ENCODE results near the gene PALM2AKAP2. TPM values are rescaled to one million over a fixed set of nuclear protein-coding genes. Genes with fewer than 3 reads are reported as not detected.
A peak's percentile ranks its signal among the peaks of the same experiment; 100 is the strongest.

Gene PALM2AKAP2
- total RNA-seq, 1 experiment from 2014 or later: 2.1 TPM

GRCh38 chr9:109755040-109755439, 25.0 kb upstream of the PALM2AKAP2 start:
- H3K4me1 ChIP-seq (replicated peaks; ENCODE audit: insufficient read depth): no peaks in the 10 kb centered on the region
- POLR2A ChIA-PET (ENCODE audit: unreplicated experiment): no interaction called here
- peak in 1 of 2 experiments; percentile 64 for DNase-seq
- H2AFZ ChIP-seq: no peak overlapping the region
- H3K9me2 ChIP-seq (ENCODE audit: insufficient read depth): no peaks in the 10 kb centered on the region
- no peak overlapping the region for H3K27ac ChIP-seq
- no peaks in the 10 kb centered on the region for H3F3A ChIP-seq (ENCODE audit: insufficient read depth, low read depth)
- CTCF ChIA-PET: no interaction called here
- no peak overlapping the region for H3K4me3 ChIP-seq
- H3K36me3 ChIP-seq (ENCODE audit: low read depth): no peaks in the 10 kb centered on the region
- intact Hi-C loops (cut with micrococcal nuclease; ENCODE audit: unreplicated experiment): no loop called here
- no peak for TF ChIP-seq CTCF (conservative IDR thresholded peaks at IDR 0.05)
- TF ChIP-seq EZH2 (IDR thresholded peaks at IDR 0.05; ENCODE audit: low read depth): no peak
- H4K20me1 ChIP-seq (ENCODE audit: insufficient read depth): no peaks in the 10 kb centered on the region
- no peaks in the 10 kb centered on the region for H3K9me3 ChIP-seq (ENCODE audit: insufficient read depth, low read depth)
- H3K4me2 ChIP-seq: no peak overlapping the region
- H3K27me3 ChIP-seq (ENCODE audit: insufficient read depth, low read depth): no peaks in the 10 kb centered on the region
- no TSS peak for BruUV-seq (replicated peaks)
- no peaks in the 10 kb centered on the region for H3K79me2 ChIP-seq (ENCODE audit: low read depth)

GRCh38 chr9:109759589-109759988, 20.4 kb upstream of the PALM2AKAP2 start:
- Histone ChIP-seq H3K36me3 (ENCODE audit: low read depth) (no peaks in the 10 kb centered on the region), H3F3A (ENCODE audit: insufficient read depth, low read depth) (no peaks in the 10 kb centered on the region), H3K79me2 (ENCODE audit: low read depth) (no peaks in the 10 kb centered on the region), H2AFZ (no peak overlapping the region), H3K9me3 (ENCODE audit: insufficient read depth, low read depth) (no peaks in the 10 kb centered on the region), H3K4me2 (no peak overlapping the region), H3K27ac (no peak overlapping the region), H3K27me3 (ENCODE audit: insufficient read depth, low read depth) (no peaks in the 10 kb centered on the region), H3K9me2 (ENCODE audit: insufficient read depth) (no peaks in the 10 kb centered on the region), H3K4me1 (replicated peaks; ENCODE audit: insufficient read depth) (no peaks in the 10 kb centered on the region), H3K4me3 (no peak overlapping the region), H4K20me1 (ENCODE audit: insufficient read depth) (no peaks in the 10 kb centered on the region)
- no peak for TF ChIP-seq CTCF (conservative IDR thresholded peaks at IDR 0.05)
- TF ChIP-seq EZH2 (IDR thresholded peaks at IDR 0.05; ENCODE audit: low read depth): no peak
- POLR2A ChIA-PET (ENCODE audit: unreplicated experiment): no interaction called here
- CTCF ChIA-PET: no interaction called here
- intact Hi-C loops (cut with micrococcal nuclease; ENCODE audit: unreplicated experiment): no loop called here
- no TSS peak for BruUV-seq (replicated peaks)
- DNase-seq: no peak

- Histone ChIP-seq H3K9me2 (ENCODE audit: insufficient read depth) (no peaks in the 10 kb centered on the region), H3K4me2 (no peak overlapping the region), H3K9me3 (ENCODE audit: insufficient read depth, low read depth) (no peaks in the 10 kb centered on the region), H3K27ac (no peak overlapping the region), H3F3A (ENCODE audit: insufficient read depth, low read depth) (peaks cover 14% of the 10 kb centered on the region; the same call in 1 of the 2 replicates), H3K4me1 (replicated peaks; ENCODE audit: insufficient read depth) (peaks cover 22% of the 10 kb centered on the region), H3K79me2 (ENCODE audit: low read depth) (no peaks in the 10 kb centered on the region), H3K36me3 (ENCODE audit: low read depth) (no peaks in the 10 kb centered on the region), H3K4me3 (no peak overlapping the region), H3K27me3 (ENCODE audit: insufficient read depth, low read depth) (no peaks in the 10 kb centered on the region), H4K20me1 (ENCODE audit: insufficient read depth) (no peaks in the 10 kb centered on the region), H2AFZ (no peak overlapping the region)
- TF ChIP-seq EZH2 (IDR thresholded peaks at IDR 0.05; ENCODE audit: low read depth) (no peak), CTCF (conservative IDR thresholded peaks at IDR 0.05) (no peak)
- POLR2A ChIA-PET (ENCODE audit: unreplicated experiment): no interaction called here
- intact Hi-C loops (cut with micrococcal nuclease; ENCODE audit: unreplicated experiment): no loop called here
- DNase-seq: no peak
- no TSS peak for BruUV-seq (replicated peaks)
- CTCF ChIA-PET: no interaction called here
Observed at GRCh38 chr9:109765278-109765677, 14.7 kb upstream of the PALM2AKAP2 start.
